Psoas muscle (tissue), 8 donors: ENCODE results near the gene PAQR7. TPM values are rescaled to one million over a fixed set of nuclear protein-coding genes. Genes with fewer than 3 reads are reported as not detected.

Experiments
- ATAC-seq, 4 donors: fragments of 200-7000 bp; cut with Tn5 transposase; one replicate each; pipeline ENCODE4 v1.9.1; 2020; ENCODE audit warnings: moderate library complexity in 3 of 4, mild to moderate bottlenecking in 2 of 4
- DNase-seq, 2 donors: peaks; one replicate each; pipeline ENCODE4 v3.0.0-alpha.2; 2020
- H3K27ac ChIP-seq: fragments of 200-600 bp; one replicate; pipeline ENCODE4 v1.8.0; 2022
- H3K27me3 ChIP-seq, 3 donors: fragments of 200-600 bp in 1 of 3; one replicate each; pipeline versions ENCODE4 v1.6.1 to v1.8.0; 2013 to 2022; ENCODE audit warnings: low read length in 2 of 3, mild to moderate bottlenecking in 2 of 3, moderate library complexity in 1 of 3; ENCODE audit not compliant: insufficient read depth in 3 of 3
- H3K36me3 ChIP-seq, 2 donors: fragments of 200-600 bp in 1 of 2; one replicate each; pipeline versions ENCODE4 v1.6.1 to v1.8.0; 2013 to 2022; ENCODE audit warnings: low read depth in 1 of 2, mild to moderate bottlenecking in 1 of 2, moderate library complexity in 1 of 2; ENCODE audit not compliant: insufficient read depth in 1 of 2
- H3K4me1 ChIP-seq: fragments of 200-600 bp; one replicate; pipeline ENCODE4 v1.8.0; 2022
- H3K4me3 ChIP-seq: fragments of 200-600 bp; one replicate; pipeline ENCODE4 v1.8.0; 2022; ENCODE audit warnings: mild to moderate bottlenecking
- H3K9me3 ChIP-seq: fragments of 200-600 bp; one replicate; pipeline ENCODE4 v1.8.0; 2022
- WGBS, 3 donors: extraction: QIAGEN DNeasy Blood & Tissue Kit; methylation state at CpG; one replicate each; pipeline versions ENCODE4 v1.1.6 to v1.1.7; 2013; 5-methylcytosine and 5-hydroxymethylcytosine counted together
- intact Hi-C, 2 donors: fragments of 100-400 bp; cut with DNase I; formaldehyde crosslinking; loops; one replicate each; pipeline versions ENCODE4 v1.11.0 to v1.14.2; 2022
- polyA plus RNA-seq, 3 donors: library from polyadenylated mRNA; stranded (reverse); fragments of 200-250 nt; gene quantifications; one replicate each; pipeline ENCODE4 v1.2.3, GENCODE V29; 2013
- total RNA-seq, 4 donors: library from RNA; stranded (reverse); fragmentation: NEBNext Ultra II Directional in 2 of 4; extraction: Animal tissue kit (Norgen Biotek cat#: 25700) in 2 of 4; gene quantifications; one replicate each; pipeline versions ENCODE4 v1.2.1 to v1.2.4, GENCODE V29; 2021 to 2023
- TF ChIP-seq, protein P1 (sequence below): fragments of 200-600 bp; IDR thresholded peaks from one replicate; pipeline ENCODE4 v1.8.0; 2022; ENCODE audit warnings: antibody characterized with exemption
- donor health status: healthy with polysubstance abuse.
- donor health status: DM: no; HTN: no; CAD: no; lungs with moderate emphysema.
- donor health status: Bipolar disorder and iron deficiency.
- donor health status: healthy.
- donor health status: DM: yes; HTN: yes; CAD: no.
- donor health status: DM: no; HTN: no; CAD: no.
- donor health status: DM: no; HTN: no; CAD: no.
- donor health status: DM: yes; HTN: yes; CAD: no.

PAQR7 gene
- total and polyA plus RNA-seq, 7 donors = 2.1 to 3.7 (median 2.3) TPM

DNA sequence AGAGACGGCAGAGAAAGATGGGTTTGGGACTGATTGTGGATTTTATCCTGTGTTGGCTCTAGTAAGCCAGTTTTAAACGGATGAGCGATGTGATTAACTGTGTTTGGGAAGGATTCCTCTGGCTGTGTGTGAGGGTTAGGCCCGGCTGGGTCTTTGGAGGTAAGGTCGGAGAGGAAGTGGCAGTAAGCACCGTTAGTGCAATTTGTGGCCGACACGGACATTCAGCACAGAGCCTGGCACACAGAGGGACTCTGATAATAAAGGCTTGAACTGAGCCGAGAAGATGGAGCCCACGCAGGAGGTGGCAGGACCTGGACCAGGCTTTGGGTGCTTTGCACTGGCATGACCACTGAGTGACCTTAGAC is 54.4 kb downstream of the PAQR7 start:
- peaks cover 31% of the 10 kb centered on the region for H3K4me1 ChIP-seq
- intact Hi-C loops = loop anchor here in 1 of 2 donors (10.0 kb wide), 1 partner anchor 174 kb away; the partner anchor contains the start of gene PAFAH2
- no peaks in the 10 kb centered on the region for H3K9me3 ChIP-seq
- ATAC-seq = no peak
- DNase-seq = no peak
- no peaks in the 10 kb centered on the region for H3K27me3 ChIP-seq
- peak overlapping the region; percentile 73 for H3K4me3 ChIP-seq
- 17 to 32% (median 18%) methylated on average over 10 of the region's 10 CpGs for WGBS, 3 donors
- TF ChIP-seq, protein P1, sequence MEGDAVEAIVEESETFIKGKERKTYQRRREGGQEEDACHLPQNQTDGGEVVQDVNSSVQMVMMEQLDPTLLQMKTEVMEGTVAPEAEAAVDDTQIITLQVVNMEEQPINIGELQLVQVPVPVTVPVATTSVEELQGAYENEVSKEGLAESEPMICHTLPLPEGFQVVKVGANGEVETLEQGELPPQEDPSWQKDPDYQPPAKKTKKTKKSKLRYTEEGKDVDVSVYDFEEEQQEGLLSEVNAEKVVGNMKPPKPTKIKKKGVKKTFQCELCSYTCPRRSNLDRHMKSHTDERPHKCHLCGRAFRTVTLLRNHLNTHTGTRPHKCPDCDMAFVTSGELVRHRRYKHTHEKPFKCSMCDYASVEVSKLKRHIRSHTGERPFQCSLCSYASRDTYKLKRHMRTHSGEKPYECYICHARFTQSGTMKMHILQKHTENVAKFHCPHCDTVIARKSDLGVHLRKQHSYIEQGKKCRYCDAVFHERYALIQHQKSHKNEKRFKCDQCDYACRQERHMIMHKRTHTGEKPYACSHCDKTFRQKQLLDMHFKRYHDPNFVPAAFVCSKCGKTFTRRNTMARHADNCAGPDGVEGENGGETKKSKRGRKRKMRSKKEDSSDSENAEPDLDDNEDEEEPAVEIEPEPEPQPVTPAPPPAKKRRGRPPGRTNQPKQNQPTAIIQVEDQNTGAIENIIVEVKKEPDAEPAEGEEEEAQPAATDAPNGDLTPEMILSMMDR = no peak
- H3K27ac ChIP-seq = peak overlapping the region; percentile 92
- H3K36me3 ChIP-seq = peaks cover 0 to 21% of the 10 kb centered on the region in 2 donors

DNA sequence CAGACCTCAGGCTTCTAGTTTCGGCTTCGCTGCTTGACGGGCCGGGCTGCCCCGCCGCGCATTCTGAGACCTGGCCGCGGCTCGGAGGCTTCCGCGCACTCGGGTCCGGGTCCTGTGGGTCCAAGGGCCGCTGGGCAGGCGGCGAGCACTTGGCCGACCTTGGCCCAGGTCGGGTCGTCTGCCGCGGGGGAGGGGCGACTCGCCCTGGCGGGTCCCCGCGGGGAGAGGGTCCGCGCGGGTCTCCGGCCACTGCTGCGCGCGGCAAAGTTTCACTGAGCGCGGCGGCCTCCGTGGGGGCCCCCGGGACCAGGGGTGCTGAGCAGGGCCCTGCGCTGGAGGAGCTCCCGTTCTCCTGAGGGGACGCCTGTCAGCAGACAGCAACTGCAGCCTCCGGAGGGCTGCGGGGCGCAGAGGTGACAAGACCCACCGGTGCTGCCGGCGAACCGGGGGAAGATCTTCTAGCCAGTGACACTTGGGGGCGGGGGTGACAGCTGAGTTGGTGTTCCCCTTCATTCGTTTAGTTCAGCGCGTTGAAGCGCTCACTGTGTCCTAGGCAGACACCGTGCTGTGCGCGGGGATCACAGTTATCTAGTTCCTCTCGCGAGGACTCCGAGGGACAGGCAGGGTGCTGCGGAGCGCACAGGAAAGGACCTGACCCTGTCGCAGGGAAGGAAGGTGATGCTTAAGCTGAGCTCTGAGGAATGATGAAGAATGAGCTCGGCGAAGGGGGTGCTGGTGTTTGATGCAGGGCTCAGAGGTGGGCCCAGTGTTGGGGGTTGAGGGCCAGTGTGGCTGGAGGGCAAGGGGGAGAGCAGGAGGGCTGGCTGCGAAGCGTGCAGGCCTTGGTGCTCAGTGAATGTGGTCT is 55.0 kb downstream of the PAQR7 start:
- WGBS, 3 donors = 1% methylated on average over 54 to 67 of the region's 67 CpGs
- DNase-seq = peak; percentile 36 to 68
- Histone ChIP-seq H3K36me3 (peaks cover 0 to 23% of the 10 kb centered on the region in 2 donors), H3K9me3 (no peaks in the 10 kb centered on the region), H3K4me3 (peak overlapping the region; percentile 73), H3K4me1 (peaks cover 31% of the 10 kb centered on the region), H3K27me3 (no peaks in the 10 kb centered on the region), H3K27ac (peak overlapping the region; percentile 92)
- peak; percentile 43 to 64 (median 46) for ATAC-seq
- TF ChIP-seq, protein P1 = no peak
- intact Hi-C loops = loop anchor here in 1 of 2 donors (10.0 kb wide), 1 partner anchor 174 kb away; the partner anchor contains the start of gene PAFAH2

DNA sequence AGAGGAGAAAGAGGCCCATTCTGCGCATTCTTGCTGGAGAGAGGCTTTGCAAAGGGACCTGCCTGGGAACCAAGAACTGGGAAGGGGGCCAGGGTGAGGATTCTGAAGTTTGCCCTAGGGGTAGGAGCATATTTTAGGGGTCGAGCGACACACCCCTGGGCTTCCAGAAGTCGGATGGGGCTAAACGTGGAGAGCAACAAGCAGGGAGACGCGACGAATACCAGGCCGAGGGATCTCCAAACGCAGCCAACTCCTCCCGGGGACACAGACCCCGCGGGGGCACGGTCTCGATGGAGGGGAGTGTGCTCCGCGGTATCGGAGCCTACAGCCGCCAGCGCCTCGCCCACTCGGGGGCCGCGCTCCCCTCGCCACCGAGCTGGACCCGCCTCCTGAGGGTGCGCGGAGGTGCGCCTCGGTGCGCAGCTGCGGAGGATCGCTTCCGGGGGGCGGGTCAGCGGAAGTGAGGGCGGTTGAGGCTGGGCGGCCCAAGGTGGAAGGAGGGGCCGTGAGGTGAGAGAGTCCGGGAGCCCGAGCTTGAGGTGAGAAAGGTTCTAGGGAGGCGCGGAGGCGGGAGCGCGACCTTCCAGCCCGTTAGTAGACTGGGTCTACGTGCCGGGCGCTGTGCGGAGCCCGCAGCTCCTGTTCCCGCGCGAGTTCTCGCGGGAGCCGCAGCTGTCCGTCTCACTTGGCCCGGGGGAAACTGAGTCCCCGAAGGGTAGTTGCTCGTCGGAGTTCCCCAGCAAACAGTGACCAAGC is 55.8 kb downstream of the PAQR7 start, which contains the start of gene MTFR1L:
Gene MTFR1L, plus strand, starts transcription at position 464 of the 756 bp plus-strand sequence. CDS start 3,151 bp downstream, outside the sequence.
- TF ChIP-seq, protein P1 = no peak
- peak within 1 kb of the TSS; percentile 92 for H3K27ac ChIP-seq
- DNase-seq (peak; percentile 87 to 92), ATAC-seq (peak; percentile 86 to 93 (median 89))
- peaks cover 31% of the 10 kb centered on the region for H3K4me1 ChIP-seq
- WGBS, 3 donors = 1% methylated on average over 52 to 64 of the region's 64 CpGs
- no peaks in the 10 kb centered on the region for H3K9me3 ChIP-seq
- intact Hi-C loops = loop anchor here in 1 of 2 donors (10.0 kb wide), 1 partner anchor 175 kb away; the partner anchor contains the start of gene PAFAH2
- H3K27me3 ChIP-seq = no peaks in the 10 kb centered on the region
- peaks cover 0 to 31% of the 10 kb centered on the region in 2 donors for H3K36me3 ChIP-seq
- peak within 1 kb of the TSS; percentile 73 for H3K4me3 ChIP-seq

DNA sequence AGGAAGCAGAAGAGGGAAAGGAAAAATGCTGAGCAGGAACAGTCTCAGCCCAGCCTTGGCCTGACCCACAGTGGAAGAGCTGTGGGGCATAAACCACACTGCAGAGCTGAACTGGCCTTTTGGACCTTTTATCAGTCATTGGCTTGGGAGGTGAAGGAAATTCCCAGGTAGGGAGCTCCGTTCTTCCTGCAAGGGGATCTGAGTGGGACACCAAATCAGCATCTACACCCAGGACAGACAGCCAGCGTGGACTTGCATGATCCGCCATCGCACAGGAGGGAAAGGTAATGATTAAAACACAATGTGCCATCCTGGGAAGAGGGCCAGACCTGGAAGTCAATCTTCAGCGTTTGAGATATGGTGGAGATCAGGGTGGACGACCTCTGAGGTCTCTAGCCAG is 56.9 kb downstream of the PAQR7 start:
- peak overlapping the region; percentile 92 for H3K27ac ChIP-seq
- peaks cover 0 to 37% of the 10 kb centered on the region in 2 donors for H3K36me3 ChIP-seq
- peaks cover 31% of the 10 kb centered on the region for H3K4me1 ChIP-seq
- 41 to 56% (median 52%) methylated on average over 6 of the region's 6 CpGs for WGBS, 3 donors
- intact Hi-C loops = no loop called here
- ATAC-seq (no peak), DNase-seq (no peak)
- H3K4me3 ChIP-seq = peak overlapping the region; percentile 73
- TF ChIP-seq, protein P1 = no peak
- no peaks in the 10 kb centered on the region for H3K27me3 ChIP-seq
- H3K9me3 ChIP-seq = no peaks in the 10 kb centered on the region
